GM19452 (cell line): ENCODE data around the gene HNRNPA1.
"Not testable (repeated sequence)": the region's sequence is repeated elsewhere in the genome, so short reads cannot be mapped to it uniquely, and the experiment has no call there.

Experiments
- ATAC-seq: cut with Tn5 transposase; IDR thresholded peaks from one replicate; pipeline ENCODE4 v1.9.1; 2021; ENCODE audit not compliant: unreplicated experiment

Gene HNRNPA1

GRCh38 chr12:54280468-54281260 is at the start of gene HNRNPA1:
TSS of gene HNRNPA1 (plus strand) at chr12:54280726. CDS start at chr12:54280808, 82 bp downstream.
- ATAC-seq = peak; percentile 83

- not testable (repeated sequence) for ATAC-seq
Measured at GRCh38 chr12:54231269-54231668, 49.3 kb upstream of the HNRNPA1 start.

- no peak for ATAC-seq
Measured at GRCh38 chr12:54232790-54233189, 47.7 kb upstream of the HNRNPA1 start.

GRCh38 chr12:54238531-54238930 is 42.0 kb upstream of the HNRNPA1 start:
- ATAC-seq = no peak

GRCh38 chr12:54239620-54240019 is 40.9 kb upstream of the HNRNPA1 start:
- no peak for ATAC-seq

- no peak for ATAC-seq
Measured at GRCh38 chr12:54240129-54240528, 40.4 kb upstream of the HNRNPA1 start.

- ATAC-seq = no peak
Measured at GRCh38 chr12:54240971-54241588, 39.4 kb upstream of the HNRNPA1 start.

- ATAC-seq = no peak
Measured at GRCh38 chr12:54246011-54246641, 34.4 kb upstream of the HNRNPA1 start.

- ATAC-seq = no peak
Measured at GRCh38 chr12:54249489-54249888, 31.0 kb upstream of the HNRNPA1 start.

GRCh38 chr12:54251667-54252284 is 28.8 kb upstream of the HNRNPA1 start:
- ATAC-seq = no peak

GRCh38 chr12:54253240-54253639 is 27.3 kb upstream of the HNRNPA1 start:
- no peak for ATAC-seq

- no peak for ATAC-seq
Measured at GRCh38 chr12:54257332-54257731, 23.2 kb upstream of the HNRNPA1 start.

- ATAC-seq = no peak
Measured at GRCh38 chr12:54258201-54258681, 22.3 kb upstream of the HNRNPA1 start.

- ATAC-seq = peak; percentile 70
Measured at GRCh38 chr12:54259194-54260011, 21.1 kb upstream of the HNRNPA1 start.

- no peak for ATAC-seq
Measured at GRCh38 chr12:54261815-54262402, 18.6 kb upstream of the HNRNPA1 start.

- ATAC-seq = no peak
Measured at GRCh38 chr12:54262403-54262925, 18.1 kb upstream of the HNRNPA1 start.

GRCh38 chr12:54265364-54265812 is 15.1 kb upstream of the HNRNPA1 start:
- ATAC-seq = no peak

GRCh38 chr12:54266852-54267251 is 13.7 kb upstream of the HNRNPA1 start:
- no peak for ATAC-seq

- ATAC-seq = no peak
Measured at GRCh38 chr12:54270345-54270744, 10.2 kb upstream of the HNRNPA1 start.

GRCh38 chr12:54272214-54272613 is 8.3 kb upstream of the HNRNPA1 start:
- ATAC-seq = no peak
